GM12874 (cell line): Measurements from ENCODE around the gene HEXD.

ENCODE experiments used
- TF ChIP-seq, protein P1 (sequence below): IDR thresholded peaks from 2 replicates; pipeline ENCODE4 v1.5.1; 2011; ENCODE audit warnings: low read depth, mild to moderate bottlenecking, control low read depth, low read length, moderate library complexity; ENCODE audit not compliant: insufficient read depth

The HEXD gene

DNA sequence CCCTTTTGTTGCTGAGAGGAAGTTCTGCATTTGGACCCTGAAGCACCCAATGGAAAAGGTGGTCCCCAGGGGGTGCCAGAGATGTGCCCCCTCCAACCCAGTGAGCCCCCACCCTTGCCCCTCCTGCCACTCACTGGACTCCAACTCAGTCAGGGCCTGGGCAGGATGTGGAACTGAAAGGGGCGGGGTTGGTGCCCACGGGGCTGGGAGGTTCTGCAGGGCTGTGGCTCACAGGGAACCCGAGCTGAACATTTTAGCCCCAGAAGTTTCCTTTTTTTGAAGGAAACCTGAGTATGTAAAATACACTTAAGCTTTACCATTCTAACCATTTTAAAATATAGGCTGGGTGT, 16.0 kb downstream of the HEXD start:
- TF ChIP-seq, protein P1, sequence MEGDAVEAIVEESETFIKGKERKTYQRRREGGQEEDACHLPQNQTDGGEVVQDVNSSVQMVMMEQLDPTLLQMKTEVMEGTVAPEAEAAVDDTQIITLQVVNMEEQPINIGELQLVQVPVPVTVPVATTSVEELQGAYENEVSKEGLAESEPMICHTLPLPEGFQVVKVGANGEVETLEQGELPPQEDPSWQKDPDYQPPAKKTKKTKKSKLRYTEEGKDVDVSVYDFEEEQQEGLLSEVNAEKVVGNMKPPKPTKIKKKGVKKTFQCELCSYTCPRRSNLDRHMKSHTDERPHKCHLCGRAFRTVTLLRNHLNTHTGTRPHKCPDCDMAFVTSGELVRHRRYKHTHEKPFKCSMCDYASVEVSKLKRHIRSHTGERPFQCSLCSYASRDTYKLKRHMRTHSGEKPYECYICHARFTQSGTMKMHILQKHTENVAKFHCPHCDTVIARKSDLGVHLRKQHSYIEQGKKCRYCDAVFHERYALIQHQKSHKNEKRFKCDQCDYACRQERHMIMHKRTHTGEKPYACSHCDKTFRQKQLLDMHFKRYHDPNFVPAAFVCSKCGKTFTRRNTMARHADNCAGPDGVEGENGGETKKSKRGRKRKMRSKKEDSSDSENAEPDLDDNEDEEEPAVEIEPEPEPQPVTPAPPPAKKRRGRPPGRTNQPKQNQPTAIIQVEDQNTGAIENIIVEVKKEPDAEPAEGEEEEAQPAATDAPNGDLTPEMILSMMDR, result no peak

GRCh38 chr17:82435103-82435502, 17.0 kb downstream of the HEXD start:
- TF ChIP-seq, protein P1, result no peak

DNA sequence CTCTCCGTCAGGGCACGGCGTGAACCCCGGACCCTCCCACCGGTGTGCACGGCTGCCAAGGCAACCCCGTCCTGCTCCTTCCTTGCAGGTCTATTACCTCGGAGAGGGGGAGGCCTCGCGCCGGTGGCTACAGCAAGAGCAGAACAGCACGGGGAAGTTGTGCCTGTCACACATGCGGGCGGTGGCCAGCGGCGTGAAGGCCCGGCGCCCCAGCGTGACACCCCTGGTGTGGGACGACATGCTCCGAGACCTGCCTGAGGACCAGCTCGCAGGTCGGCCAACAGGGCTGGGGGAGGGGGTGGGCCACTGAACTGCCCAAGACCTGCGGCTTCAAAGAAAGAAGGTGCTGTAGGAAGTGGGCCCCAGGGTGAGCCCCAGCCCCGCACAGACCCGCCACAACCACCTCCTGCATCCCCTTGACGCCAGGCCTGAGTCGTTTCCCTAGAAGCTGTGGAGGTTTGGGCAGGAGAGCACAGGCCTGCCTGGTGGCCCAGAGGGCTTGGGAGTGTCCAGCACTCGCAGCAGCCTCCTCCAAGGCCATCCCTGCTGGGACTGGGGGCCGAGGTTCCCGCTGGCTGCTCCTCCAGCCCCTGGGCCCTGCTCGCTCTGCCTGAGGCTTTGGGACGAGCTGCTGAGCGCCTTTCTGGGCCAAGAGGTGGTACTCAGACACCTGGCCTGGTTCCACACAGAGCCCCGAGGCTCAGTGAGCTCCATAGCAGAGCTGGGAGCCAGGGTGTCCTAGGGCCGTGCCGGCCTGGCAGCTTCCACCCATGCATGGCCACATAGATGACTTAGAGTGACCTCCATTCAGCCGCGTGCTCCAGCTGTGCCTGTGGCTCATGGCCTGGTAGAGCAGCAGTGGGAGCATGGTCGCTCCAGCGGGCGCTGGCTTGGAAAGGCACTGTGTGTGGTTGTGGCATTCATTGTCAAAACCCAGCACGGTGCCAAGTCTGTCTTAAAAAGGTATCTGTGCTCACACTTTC, 17.7 kb downstream of the HEXD start:
- TF ChIP-seq, protein P1, result no peak

- TF ChIP-seq, protein P1, result no peak
Observed at GRCh38 chr17:82436601-82437324, 18.6 kb downstream of the HEXD start.

- TF ChIP-seq, protein P1, result no peak
Observed at GRCh38 chr17:82437325-82437668, 19.1 kb downstream of the HEXD start.

- TF ChIP-seq, protein P1, result no peak
Observed at GRCh38 chr17:82438401-82439193, 20.4 kb downstream of the HEXD start.
